DND-41 (cell line): ENCODE data around the gene CYP39A1.

Experiments used
- CTCF ChIP-seq: IDR thresholded peaks from 2 replicates; pipeline ENCODE4 v1.5.1; 2012; ENCODE audit warnings: borderline replicate concordance, low read length, moderate library complexity, mild to moderate bottlenecking; ENCODE audit not compliant: poor library complexity, severe bottlenecking; ENCODE audit errors: extremely low read depth
- EZH2 ChIP-seq: IDR thresholded peaks from 3 replicates; pipeline ENCODE4 v1.6.1; 2012; ENCODE audit warnings: borderline replicate concordance, low read depth, mild to moderate bottlenecking, moderate library complexity, low read length, inconsistent platforms; ENCODE audit not compliant: severe bottlenecking

- no peak for TF ChIP-seq CTCF
- TF ChIP-seq EZH2 = no peak
These were observed 24.1 kb upstream of the CYP39A1 start for GRCh38 chr6:46676604-46677313.
